KMS-11 (cell line): ENCODE data around the gene IRF2BP2.

ENCODE experiments used
- H2AFZ ChIP-seq: fragments of 200-600 bp; sonication (generic); 2 replicates; pipeline ENCODE4 v1.6.1; 2016; ENCODE audit warnings: antibody characterized with exemption, mixed run types, low read depth
- H3K27ac ChIP-seq: fragments of 200-600 bp; sonication (generic); 2 replicates; pipeline ENCODE4 v1.6.1; 2016; ENCODE audit warnings: mild to moderate bottlenecking, mixed run types
- H3K27me3 ChIP-seq: fragments of 200-600 bp; sonication (generic); 2 replicates; pipeline ENCODE4 v1.6.1; 2017; ENCODE audit warnings: mild to moderate bottlenecking, low read depth, mixed run types, moderate library complexity; ENCODE audit not compliant: insufficient read depth
- H3K36me3 ChIP-seq: fragments of 200-600 bp; sonication (generic); 2 replicates; pipeline ENCODE4 v1.6.1; 2017; ENCODE audit warnings: mild to moderate bottlenecking, mixed run types; ENCODE audit not compliant: insufficient read depth
- H3K4me1 ChIP-seq: fragments of 200-600 bp; sonication (generic); 2 replicates; pipeline ENCODE4 v1.6.1; 2016; ENCODE audit warnings: mild to moderate bottlenecking, low read depth, mixed run types; ENCODE audit not compliant: poor library complexity, severe bottlenecking
- H3K4me2 ChIP-seq: fragments of 200-600 bp; sonication (generic); 2 replicates; pipeline ENCODE4 v1.7.0; 2016; ENCODE audit warnings: mild to moderate bottlenecking, mixed run types
- H3K4me3 ChIP-seq: fragments of 200-600 bp; sonication (generic); IDR thresholded peaks from 2 replicates; pipeline ENCODE4 v1.6.1; 2017; ENCODE audit warnings: low read depth, low read length, mixed read lengths; ENCODE audit not compliant: insufficient read depth
- H3K79me2 ChIP-seq: fragments of 200-600 bp; sonication (generic); 2 replicates; pipeline ENCODE4 v1.6.1; 2016; ENCODE audit warnings: low read depth, mixed run types; ENCODE audit not compliant: insufficient read depth
- H3K9ac ChIP-seq: fragments of 200-600 bp; sonication (generic); 2 replicates; pipeline ENCODE4 v1.6.1; 2016; ENCODE audit warnings: mild to moderate bottlenecking, mixed run types
- H4K20me1 ChIP-seq: fragments of 200-600 bp; sonication (generic); 2 replicates; pipeline ENCODE4 v1.6.1; 2016; ENCODE audit warnings: mild to moderate bottlenecking, mixed run types; ENCODE audit not compliant: insufficient read depth
- CTCF ChIP-seq: fragments of 200-600 bp; sonication (generic); conservative IDR thresholded peaks from 2 replicates; pipeline ENCODE4 v1.6.1; 2017; ENCODE audit warnings: low read depth, mild to moderate bottlenecking, antibody characterized with exemption, low read length, moderate library complexity, mixed read lengths

The IRF2BP2 gene

DNA sequence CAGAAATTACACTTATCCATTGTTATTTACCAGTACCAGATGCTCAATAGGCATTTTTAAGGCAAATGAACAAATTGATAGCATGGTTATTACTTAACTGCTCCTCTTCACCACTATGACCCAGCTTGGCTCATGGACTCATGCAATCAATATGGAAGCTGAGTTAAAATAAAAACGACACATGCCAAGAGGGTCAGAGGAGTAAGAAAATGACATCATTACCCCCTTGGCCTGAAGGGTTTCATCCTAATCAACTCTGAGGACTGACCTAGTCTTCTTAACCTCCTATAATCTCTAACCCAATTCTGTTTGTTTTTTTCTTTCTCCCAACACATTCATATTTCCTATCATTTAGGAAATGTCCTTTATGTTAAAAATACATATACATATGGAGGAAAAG is 41.6 kb downstream of the IRF2BP2 start:
- no peaks in the 10 kb centered on the region for H3K4me1 ChIP-seq
- H3K4me3 ChIP-seq = no peak overlapping the region
- no peaks in the 10 kb centered on the region for H3K79me2 ChIP-seq
- no peaks in the 10 kb centered on the region for H3K27me3 ChIP-seq
- no peak overlapping the region for H3K9ac ChIP-seq
- no peaks in the 10 kb centered on the region for H3K36me3 ChIP-seq
- no peak overlapping the region for H2AFZ ChIP-seq
- no peak for TF ChIP-seq CTCF
- H3K4me2 ChIP-seq = no peak overlapping the region
- H4K20me1 ChIP-seq = no peaks in the 10 kb centered on the region
- H3K27ac ChIP-seq = no peak overlapping the region

DNA sequence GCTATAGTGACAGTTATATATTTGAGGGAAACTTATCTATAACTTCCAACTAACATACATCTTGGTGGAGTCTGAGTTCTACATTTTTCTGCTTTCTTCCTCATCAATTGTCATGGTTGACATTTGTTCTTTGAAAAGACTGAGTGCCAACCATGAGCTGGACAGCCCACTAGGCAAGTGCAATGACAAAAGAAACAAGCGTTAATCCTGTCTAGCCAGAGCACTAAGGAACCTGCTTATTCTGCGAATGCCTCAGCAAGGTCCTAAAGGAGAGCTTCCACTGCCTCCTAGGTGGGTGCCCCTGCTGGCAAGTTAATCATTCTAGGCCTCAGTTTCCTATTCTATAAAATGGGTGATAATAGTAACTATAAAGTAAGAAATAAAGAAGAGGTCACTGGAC is 44.8 kb downstream of the IRF2BP2 start:
- Histone ChIP-seq H3K9ac (no peak overlapping the region), H3K27me3 (no peaks in the 10 kb centered on the region), H3K4me2 (no peak overlapping the region), H3K79me2 (no peaks in the 10 kb centered on the region), H3K4me3 (no peak overlapping the region), H3K36me3 (no peaks in the 10 kb centered on the region), H4K20me1 (no peaks in the 10 kb centered on the region), H3K4me1 (no peaks in the 10 kb centered on the region), H3K27ac (no peak overlapping the region), H2AFZ (no peak overlapping the region)
- TF ChIP-seq CTCF = no peak

GRCh38 chr1:234564035-234565029 is 45.6 kb downstream of the IRF2BP2 start:
- no peaks in the 10 kb centered on the region for H3K79me2 ChIP-seq
- H3K4me2 ChIP-seq = no peak overlapping the region
- no peaks in the 10 kb centered on the region for H3K36me3 ChIP-seq
- no peak for TF ChIP-seq CTCF
- no peak overlapping the region for H3K4me3 ChIP-seq
- H3K27ac ChIP-seq = no peak overlapping the region
- H3K9ac ChIP-seq = no peak overlapping the region
- H3K27me3 ChIP-seq = no peaks in the 10 kb centered on the region
- no peaks in the 10 kb centered on the region for H4K20me1 ChIP-seq
- H3K4me1 ChIP-seq = no peaks in the 10 kb centered on the region
- no peak overlapping the region for H2AFZ ChIP-seq

DNA sequence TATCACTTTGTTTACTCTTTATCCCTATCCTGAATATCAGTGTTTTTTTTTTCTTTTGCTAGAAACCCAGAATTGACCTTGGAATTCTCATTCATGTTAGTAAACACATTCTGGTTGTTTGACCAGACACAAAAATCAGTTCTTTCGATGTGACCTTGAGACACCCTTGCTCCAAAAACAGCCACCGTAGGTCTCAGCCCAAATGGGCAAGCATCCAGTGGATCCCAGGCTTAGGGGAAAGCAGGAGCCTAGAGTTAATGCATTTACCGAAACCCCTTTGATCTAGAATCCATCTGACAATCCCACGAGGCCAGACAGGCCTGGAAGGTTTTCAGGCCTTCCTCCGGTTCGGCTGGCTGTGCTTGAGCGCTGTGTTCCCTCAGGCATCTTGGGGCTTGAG is 47.6 kb downstream of the IRF2BP2 start:
- no peaks in the 10 kb centered on the region for H3K36me3 ChIP-seq
- no peak overlapping the region for H3K4me3 ChIP-seq
- H3K27me3 ChIP-seq = no peaks in the 10 kb centered on the region
- no peak overlapping the region for H3K27ac ChIP-seq
- H3K9ac ChIP-seq = no peak overlapping the region
- no peak overlapping the region for H2AFZ ChIP-seq
- no peak for TF ChIP-seq CTCF
- H3K79me2 ChIP-seq = no peaks in the 10 kb centered on the region
- H4K20me1 ChIP-seq = no peaks in the 10 kb centered on the region
- no peaks in the 10 kb centered on the region for H3K4me1 ChIP-seq
- no peak overlapping the region for H3K4me2 ChIP-seq
